ENCODE measurements around the gene BRCC3.
"Not testable (repeated sequence)": the region's sequence is repeated elsewhere in the genome, so short reads cannot be mapped to it uniquely, and the experiment has no call there.

BRCC3 gene

GRCh38 chrX:155127940-155128339, 56.6 kb downstream of the BRCC3 start:
- Histone ChIP-seq H3K4me3 (no peak overlapping the region), H3K27ac (no peak overlapping the region)

GRCh38 chrX:155132110-155132509, 60.8 kb downstream of the BRCC3 start:
- no peak overlapping the region for H3K27ac ChIP-seq
- H3K4me3 ChIP-seq, result no peak overlapping the region

- H3K4me3 ChIP-seq, result no peak overlapping the region
Measured at GRCh38 chrX:155134255-155134654, 62.9 kb downstream of the BRCC3 start.

GRCh38 chrX:155143959-155144548, 72.7 kb downstream of the BRCC3 start:
- Histone ChIP-seq H3K27ac (no peak overlapping the region), H3K4me3 (no peak overlapping the region)

More at GRCh38 chrX:155134255-155134654, 62.9 kb downstream of the BRCC3 start:
- H3K27ac ChIP-seq, result no peak overlapping the region

GRCh38 chrX:155144926-155145325, 73.6 kb downstream of the BRCC3 start:
- Histone ChIP-seq H3K4me3 (no peak overlapping the region), H3K27ac (no peak overlapping the region)

GRCh38 chrX:155147612-155148011, 76.3 kb downstream of the BRCC3 start:
- H3K4me3 ChIP-seq, H3K27ac ChIP-seq: not testable (repeated sequence)

- not testable (repeated sequence) for H3K27ac ChIP-seq
Measured at GRCh38 chrX:155148166-155148565, 76.9 kb downstream of the BRCC3 start.

GRCh38 chrX:155148724-155149537, 77.6 kb downstream of the BRCC3 start:
- no peak overlapping the region for H3K4me3 ChIP-seq
- H3K27ac ChIP-seq, result no peak overlapping the region

More at GRCh38 chrX:155148166-155148565, 76.9 kb downstream of the BRCC3 start:
- H3K4me3 ChIP-seq, result not testable (repeated sequence)

- H3K27ac ChIP-seq, result no peak overlapping the region
- H3K4me3 ChIP-seq, result no peak overlapping the region
Measured at GRCh38 chrX:155169881-155170280, 98.6 kb downstream of the BRCC3 start.
